ENCODE data around the gene SIRT1. TPM values are rescaled to one million over a fixed set of nuclear protein-coding genes. Genes with fewer than 3 reads are reported as not detected.

The SIRT1 gene
- total and polyA plus RNA-seq, 9 of the 15 experiments (the other 6 are each of a cell fraction or from before 2014, with no cell fraction given), result 7.8 to 25.8 (median 19.1) TPM

- Histone ChIP-seq H3K4me2 (ENCODE audit: insufficient read depth, low read length) (no peak overlapping the region), H3K4me3 (no peak overlapping the region), H4K20me1 (replicated peaks; ENCODE audit: control insufficient read depth, insufficient read depth, low read length) (no peaks in the 10 kb centered on the region), H2AFZ (ENCODE audit: low read depth, low read length) (no peak overlapping the region), H3K27ac (ENCODE audit: extremely low read depth, low read depth, low read length) (no peak overlapping the region), H3K9ac (ENCODE audit: insufficient read depth in 1 of 2, low read depth in 2 of 2, low read length in 2 of 2) (no peak overlapping the region), H3K9me1 (ENCODE audit: control insufficient read depth, insufficient read depth, low read length) (no peaks in the 10 kb centered on the region), H3K9me3 (replicated peaks; ENCODE audit: control insufficient read depth, insufficient read depth, low read depth, low read length) (no peaks in the 10 kb centered on the region), H3K79me2 (ENCODE audit: control insufficient read depth, insufficient read depth, low read length) (no peaks in the 10 kb centered on the region), H3K4me1 (replicated peaks in 1 of 2; ENCODE audit: control insufficient read depth in 2 of 2, insufficient read depth in 2 of 2, low read length in 2 of 2) (no peaks in the 10 kb centered on the region; a peak in 1 of 5 replicates), H3K36me3 (ENCODE audit: control insufficient read depth, insufficient read depth, low read length) (no peaks in the 10 kb centered on the region), H3K27me3 (ENCODE audit: control insufficient read depth in 2 of 2, insufficient read depth in 2 of 2, low read length in 2 of 2) (no peaks in the 10 kb centered on the region)
- intact Hi-C loops (cut with micrococcal nuclease), result no loop called here
- no TSS peak for BruUV-seq (replicated peaks)
- no peak for ATAC-seq
- ChIA-PET CTCF (ENCODE audit: low intra/inter-chr PET ratio) (no interaction called here), POLR2A (interaction anchor here (0.6 to 0.8 kb wide), 3 partner anchors 25 to 430 kb away, joined by 3 to 4 read pairs (median 4); partner anchors contain the start of gene SIRT1)
- FAIRE-seq, result no peak
- no peak for DNase-seq (ENCODE audit: extremely low read depth in 1 of 4, low spot score in 3 of 4)
- TF ChIP-seq KLF16 (IDR thresholded peaks at IDR 0.05) (no peak), BRD4 (IDR thresholded peaks at IDR 0.05) (no peak), GATA2 (CRISPR knock-in tag; IDR thresholded peaks at IDR 0.05) (no peak), RBM15 (IDR thresholded peaks at IDR 0.05; ENCODE audit: insufficient read depth, low read length) (no peak), ZKSCAN3 (CRISPR knock-in tag; IDR thresholded peaks at IDR 0.05) (no peak), GTF2A2 (tag; IDR thresholded peaks at IDR 0.05) (no peak), ZBTB33 (CRISPR knock-in tag; IDR thresholded peaks at IDR 0.05) (no peak), CREM (IDR thresholded peaks at IDR 0.05; ENCODE audit: low read depth) (no peak), CCAR2 (IDR thresholded peaks at IDR 0.05; ENCODE audit: low read depth, low read length) (no peak), NR2C2 (CRISPR knock-in tag; IDR thresholded peaks at IDR 0.05) (no peak), NR2C2 (tag; IDR thresholded peaks at IDR 0.05) (no peak), TAF1 (IDR thresholded peaks at IDR 0.05; ENCODE audit: control insufficient read depth, extremely low read depth, insufficient read depth, low read length, severe bottlenecking) (no peak)
- TF ChIP-seq, protein P1, sequence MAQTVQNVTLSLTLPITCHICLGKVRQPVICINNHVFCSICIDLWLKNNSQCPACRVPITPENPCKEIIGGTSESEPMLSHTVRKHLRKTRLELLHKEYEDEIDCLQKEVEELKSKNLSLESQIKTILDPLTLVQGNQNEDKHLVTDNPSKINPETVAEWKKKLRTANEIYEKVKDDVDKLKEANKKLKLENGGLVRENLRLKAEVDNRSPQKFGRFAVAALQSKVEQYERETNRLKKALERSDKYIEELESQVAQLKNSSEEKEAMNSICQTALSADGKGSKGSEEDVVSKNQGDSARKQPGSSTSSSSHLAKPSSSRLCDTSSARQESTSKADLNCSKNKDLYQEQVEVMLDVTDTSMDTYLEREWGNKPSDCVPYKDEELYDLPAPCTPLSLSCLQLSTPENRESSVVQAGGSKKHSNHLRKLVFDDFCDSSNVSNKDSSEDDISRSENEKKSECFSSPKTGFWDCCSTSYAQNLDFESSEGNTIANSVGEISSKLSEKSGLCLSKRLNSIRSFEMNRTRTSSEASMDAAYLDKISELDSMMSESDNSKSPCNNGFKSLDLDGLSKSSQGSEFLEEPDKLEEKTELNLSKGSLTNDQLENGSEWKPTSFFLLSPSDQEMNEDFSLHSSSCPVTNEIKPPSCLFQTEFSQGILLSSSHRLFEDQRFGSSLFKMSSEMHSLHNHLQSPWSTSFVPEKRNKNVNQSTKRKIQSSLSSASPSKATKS (CRISPR knock-in tag; IDR thresholded peaks at IDR 0.05), result no peak
- in situ Hi-C loops (cut with MboI), result loop anchor here (5.0 to 10.0 kb wide), 2 partner anchors 288 to 446 kb away; no protein-coding TSS in a partner anchor
- WGBS (ENCODE audit: insufficient coverage, low coverage, missing lambda C conversion rate), result 70% methylated on average over 2 of the region's 2 CpGs
Observed at GRCh38 chr10:67858971-67859370, 25.5 kb upstream of the SIRT1 start.

Data from K562 (cell line).